GM10847 (cell line): ENCODE measurements around the gene RHOV.

Experiments
- POLR2A ChIP-seq: IDR thresholded peaks from 2 replicates; pipeline ENCODE4 v1.6.1; 2011; ENCODE audit not compliant: insufficient read length; ENCODE audit errors: extremely low read depth

Gene RHOV

DNA sequence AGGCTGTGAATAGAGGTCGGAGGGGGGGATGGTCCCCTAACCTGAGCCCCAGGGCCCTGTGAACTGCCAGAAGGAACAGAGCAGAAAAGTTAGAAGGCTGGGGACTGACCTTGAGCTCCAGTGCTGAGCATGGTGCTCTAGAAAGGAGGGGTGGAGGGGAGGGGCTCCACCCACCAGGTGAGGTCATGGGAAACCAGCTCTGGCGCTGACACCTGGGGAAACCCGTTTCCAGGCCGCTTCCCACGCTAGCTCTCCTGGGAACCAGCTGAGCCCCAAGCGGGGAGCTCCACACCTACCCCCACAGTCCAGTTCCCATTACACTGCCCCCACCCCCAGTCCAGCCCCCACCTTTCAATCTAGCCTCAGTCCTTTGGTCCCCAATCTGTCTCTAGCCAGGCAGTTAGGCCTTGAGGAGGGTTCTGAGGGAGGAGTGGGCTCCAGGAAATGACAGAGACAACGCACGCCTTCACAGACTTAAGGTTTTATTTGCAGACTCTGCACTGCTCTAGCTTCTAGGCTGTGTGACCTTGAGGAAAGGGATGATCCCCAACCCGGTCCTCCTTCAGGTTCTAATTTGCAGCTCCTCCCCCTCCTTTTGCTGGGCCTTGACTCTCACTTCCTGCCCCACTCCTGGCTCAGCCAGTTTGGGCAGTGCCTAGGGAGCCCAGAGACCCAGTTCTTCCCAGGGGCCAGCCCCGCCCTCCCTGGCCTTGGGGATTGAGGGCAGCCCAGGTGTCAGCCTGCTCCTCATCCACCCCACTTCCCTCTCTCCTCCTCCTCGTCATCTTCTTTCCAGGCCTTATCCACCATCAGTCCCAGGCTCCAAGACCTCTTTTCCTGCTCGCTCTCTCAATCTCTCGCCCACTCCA, 2.1 kb downstream of the RHOV start:
- TF ChIP-seq POLR2A = no peak

DNA sequence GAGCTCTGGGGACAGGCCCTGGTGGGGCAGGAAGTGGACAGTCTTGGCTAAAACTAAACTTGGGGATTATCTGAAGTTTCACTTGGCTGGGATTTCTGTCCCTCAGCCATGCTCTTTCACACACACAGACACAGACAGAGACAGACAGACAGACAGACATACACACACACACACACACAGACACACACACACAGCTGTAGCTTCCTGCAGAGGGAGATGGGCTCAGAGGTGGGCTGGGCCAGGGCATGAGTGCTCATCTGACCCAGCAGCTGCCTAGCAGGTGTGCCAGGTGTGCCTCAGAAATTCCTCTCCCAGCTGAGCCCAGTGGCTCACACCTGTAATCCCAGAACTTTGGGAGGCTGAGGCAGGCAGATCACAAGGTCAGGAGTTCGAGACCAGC, 3.3 kb downstream of the RHOV start:
- TF ChIP-seq POLR2A = no peak

DNA sequence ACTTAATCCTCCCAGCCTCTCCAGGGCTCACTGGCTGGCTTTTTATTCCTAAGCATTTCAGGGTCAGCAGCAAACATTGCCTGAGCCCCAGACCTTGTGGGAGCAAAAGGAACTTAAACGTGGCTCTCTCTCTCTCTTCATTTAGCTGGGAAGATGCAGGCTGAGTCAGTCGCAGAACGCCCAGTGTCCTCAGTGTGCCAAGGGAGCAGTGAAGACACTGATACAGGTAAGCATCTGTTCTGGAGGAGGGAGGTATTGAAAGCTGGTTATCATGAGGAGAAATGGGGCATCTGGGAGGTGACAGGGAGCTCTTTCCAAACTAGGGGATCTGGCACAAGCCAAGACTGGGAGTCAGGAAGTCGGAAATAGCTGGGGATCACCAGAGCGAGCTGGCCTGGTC, 4.3 kb downstream of the RHOV start:
- TF ChIP-seq POLR2A = no peak

DNA sequence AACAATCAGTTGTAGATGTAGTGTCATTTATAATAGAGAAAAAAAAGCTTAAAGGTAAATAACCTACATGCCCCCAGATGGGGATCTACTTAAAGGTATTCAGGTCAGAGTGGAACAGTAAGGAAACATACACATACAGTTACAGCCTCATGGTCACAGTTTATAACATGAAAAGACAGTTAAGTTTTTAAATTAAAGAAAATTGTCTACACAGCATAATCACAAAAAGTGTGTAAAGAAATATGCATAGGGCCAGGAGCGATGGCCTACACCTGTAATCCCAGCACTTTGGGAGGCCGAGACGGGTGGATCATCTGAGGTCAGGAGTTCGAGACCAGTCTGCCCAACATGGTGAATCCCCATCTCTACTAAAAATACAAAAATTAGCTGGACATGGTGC, 6.8 kb downstream of the RHOV start:
- no peak for TF ChIP-seq POLR2A

DNA sequence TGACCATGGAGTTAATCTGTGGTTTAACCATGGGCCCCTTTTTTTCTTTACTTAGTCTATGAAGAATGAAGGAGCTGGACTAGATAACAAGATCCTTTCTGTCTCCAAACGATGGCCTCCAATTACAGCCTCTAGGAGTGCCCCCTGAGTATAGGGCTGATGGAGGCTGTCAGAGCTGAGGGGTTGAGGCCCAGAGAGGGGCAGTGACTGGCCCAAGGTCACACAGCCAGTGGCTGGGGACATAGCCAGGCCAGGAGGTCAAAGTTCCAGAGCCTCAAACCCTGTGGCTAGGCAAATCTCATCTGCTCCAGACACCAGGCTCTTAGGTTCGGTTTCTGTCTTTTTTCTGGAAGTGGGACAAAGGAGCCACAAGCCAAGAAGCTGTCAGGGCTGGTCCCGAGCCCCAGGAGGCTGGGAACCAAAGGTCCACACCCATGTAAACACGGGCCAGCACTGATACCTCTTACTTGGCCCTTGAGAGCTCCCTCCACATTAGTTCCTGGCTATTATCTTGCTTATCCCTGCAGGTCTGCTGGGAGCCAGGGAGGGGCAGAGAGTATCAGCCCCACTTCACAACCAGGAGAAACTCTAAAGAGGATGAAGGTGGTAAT, 10.3 kb downstream of the RHOV start:
- no peak for TF ChIP-seq POLR2A

DNA sequence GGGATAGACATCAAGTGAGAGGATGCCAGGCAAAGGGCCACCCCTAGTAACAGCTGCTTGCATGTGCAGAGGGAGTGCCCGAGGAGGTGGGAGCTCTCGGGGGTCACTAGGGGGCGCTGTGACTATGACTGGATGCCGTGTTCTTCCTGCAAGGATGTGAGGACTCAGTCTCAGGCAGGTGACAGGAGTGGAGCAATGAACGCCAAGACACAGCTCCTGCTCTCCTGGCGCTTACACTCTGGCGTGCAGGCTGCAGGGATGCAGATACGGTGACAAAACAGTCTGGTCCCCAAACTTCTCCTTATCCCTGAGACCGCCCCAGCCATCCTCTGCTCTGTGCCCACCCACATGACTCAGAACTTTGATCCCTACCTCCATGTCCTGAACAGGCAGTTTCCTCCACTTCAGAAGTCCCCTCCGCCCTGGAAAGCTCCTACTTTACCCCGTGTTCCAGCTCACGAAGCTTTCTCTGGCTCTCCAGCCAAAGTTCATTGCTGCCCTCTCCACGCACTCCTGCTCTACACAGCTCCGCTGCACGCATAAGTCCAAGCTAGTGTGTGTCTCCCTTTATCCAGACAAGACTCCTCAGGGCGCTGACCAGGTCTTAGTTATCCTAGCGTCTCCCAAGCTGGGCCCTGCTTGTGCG, 14.7 kb downstream of the RHOV start:
- TF ChIP-seq POLR2A = no peak

DNA sequence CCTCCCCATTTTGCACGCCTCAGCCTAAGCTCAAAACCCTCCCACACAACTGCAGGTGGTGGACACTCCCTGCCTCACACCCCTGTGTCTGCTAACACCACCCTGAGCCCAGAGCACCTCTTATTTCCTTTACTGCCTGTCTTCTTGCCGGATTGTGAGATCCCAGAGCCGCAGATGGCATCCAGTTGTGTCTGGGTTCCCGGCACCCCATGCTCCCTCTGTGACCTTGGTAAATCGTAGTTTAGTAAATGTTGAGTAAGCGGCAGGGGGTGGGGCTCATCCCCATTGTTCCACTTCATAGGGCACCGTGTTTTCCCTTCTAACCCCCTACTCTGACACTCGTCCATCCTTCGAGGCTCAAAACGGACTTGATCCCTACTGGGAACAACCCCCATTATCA, 15.3 kb downstream of the RHOV start:
- TF ChIP-seq POLR2A = no peak

DNA sequence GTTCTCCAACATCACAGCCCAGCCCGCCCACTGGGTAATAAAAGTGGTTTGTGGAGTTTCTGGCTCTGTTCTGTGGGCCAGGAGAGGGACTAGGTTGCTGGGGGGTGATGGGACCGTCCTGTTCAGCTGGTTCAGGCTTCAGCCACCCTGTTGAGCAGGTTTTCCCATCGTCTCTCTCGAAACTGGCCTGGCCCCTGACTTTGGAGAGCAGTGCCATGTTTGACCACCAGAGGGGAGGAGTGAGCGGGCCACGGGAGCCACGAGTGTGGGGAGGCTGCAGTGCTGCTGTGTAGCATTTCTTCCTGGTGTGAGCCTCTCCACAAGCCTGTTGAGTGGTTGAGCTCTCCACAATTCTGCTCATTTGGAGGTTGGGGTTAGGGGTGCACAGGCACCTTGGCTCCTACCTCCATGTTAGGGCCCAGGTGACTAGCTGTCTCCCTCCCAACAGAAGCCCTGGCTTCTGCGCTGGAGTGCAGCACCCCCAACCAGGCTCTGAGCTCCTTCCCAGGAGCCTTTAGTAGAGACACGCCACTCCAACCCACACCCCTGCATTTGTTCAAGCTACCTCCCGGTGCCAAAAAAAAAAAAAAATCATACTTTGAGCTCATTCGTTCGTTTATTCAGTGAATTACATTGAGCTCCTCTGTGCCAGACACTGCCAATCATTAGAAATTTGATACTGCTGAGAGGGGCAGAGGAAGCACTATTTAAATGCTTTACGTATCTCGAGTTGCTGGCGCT, 16.3 kb downstream of the RHOV start:
- TF ChIP-seq POLR2A = no peak

DNA sequence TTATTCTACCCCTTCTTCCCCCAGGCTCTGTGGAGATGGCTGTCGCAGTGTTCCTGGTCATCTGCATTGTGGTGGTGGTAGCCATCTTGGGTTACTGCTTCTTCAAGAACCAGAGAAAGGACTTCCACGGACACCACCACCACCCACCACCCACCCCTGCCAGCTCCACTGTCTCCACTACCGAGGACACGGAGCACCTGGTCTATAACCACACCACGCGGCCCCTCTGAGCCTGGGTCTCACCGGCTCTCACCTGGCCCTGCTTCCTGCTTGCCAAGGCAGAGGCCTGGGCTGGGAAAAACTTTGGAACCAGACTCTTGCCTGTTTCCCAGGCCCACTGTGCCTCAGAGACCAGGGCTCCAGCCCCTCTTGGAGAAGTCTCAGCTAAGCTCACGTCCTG, 17.3 kb downstream of the RHOV start:
- TF ChIP-seq POLR2A = no peak

DNA sequence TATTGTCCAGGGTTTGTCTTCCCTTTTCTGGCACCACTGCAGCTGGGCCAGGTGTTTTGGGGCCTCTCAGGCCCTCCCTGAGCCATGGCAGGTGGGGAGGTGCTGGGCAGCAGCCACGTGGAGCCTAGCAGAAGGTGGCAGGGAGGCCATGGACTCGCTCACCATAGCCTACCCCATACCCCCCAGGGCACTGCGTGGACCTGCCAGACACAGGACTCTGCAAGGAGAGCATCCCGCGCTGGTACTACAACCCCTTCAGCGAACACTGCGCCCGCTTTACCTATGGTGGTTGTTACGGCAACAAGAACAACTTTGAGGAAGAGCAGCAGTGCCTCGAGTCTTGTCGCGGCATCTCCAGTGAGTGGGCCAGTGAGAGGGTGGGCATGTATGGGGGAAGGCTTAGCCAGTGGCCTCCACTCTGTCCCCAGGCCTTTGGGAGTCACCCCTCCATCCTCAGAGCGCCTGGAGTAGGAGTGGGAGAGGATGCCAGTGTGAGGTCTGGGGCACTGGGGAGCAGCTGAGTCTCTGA, 18.3 kb downstream of the RHOV start:
- no peak for TF ChIP-seq POLR2A

DNA sequence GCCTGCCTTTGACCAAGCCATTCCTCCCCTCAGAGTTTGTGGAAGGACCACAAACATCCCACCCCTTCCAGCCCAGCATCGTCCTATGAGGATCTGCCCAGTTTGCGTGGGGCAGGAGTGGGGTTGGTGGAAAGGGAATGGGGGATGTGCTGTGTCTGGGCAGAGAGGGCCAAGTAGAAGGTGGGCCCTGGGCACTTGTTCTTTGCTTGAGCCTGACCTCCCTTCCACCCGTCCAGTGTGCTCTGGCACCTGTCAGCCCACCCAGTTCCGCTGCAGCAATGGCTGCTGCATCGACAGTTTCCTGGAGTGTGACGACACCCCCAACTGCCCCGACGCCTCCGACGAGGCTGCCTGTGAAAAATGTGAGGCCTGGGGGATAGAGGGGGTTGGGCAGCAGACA, 19.9 kb downstream of the RHOV start:
- TF ChIP-seq POLR2A = no peak

DNA sequence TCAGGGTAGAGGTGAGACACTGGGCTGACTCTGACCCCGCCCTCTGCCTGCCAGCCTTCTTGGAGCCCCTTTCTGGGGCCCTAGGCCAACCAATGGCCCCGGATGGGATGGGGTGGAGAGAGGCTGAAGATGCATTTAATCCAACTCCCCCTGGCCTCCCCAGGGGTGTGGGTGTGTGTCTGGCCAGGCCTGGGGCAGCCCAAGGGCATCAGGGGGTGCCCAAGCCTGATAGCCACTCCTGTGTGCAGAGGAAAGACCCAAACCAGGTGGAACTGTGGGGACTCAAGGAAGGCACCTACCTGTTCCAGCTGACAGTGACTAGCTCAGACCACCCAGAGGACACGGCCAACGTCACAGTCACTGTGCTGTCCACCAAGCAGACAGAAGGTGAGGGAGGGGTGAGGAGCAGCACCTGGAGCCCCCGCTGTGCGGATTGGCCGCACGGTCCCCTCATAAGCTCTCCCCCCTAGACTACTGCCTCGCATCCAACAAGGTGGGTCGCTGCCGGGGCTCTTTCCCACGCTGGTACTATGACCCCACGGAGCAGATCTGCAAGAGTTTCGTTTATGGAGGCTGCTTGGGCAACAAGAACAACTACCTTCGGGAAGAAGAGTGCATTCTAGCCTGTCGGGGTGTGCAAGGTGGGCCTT, 20.7 kb downstream of the RHOV start:
- no peak for TF ChIP-seq POLR2A

DNA sequence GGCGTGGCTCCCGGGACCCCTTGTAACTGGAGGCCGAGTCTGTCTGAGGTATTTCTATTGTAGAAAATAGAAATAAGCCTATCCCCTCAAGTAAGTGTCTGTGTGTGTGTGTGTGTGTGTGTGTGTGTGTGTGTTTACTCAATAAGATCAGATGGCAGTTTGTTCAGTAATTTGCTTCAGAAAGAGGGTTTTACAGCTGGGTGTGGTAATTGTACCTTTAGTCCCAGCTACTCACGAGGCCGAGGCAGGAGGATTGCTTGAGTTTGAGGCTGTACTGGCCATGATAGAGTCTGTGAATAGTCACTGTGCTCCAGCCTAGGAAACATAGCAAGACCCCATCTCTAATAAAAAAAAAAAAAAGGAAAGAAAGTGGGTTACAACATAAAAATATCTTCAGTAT, 21.5 kb downstream of the RHOV start:
- no peak for TF ChIP-seq POLR2A

DNA sequence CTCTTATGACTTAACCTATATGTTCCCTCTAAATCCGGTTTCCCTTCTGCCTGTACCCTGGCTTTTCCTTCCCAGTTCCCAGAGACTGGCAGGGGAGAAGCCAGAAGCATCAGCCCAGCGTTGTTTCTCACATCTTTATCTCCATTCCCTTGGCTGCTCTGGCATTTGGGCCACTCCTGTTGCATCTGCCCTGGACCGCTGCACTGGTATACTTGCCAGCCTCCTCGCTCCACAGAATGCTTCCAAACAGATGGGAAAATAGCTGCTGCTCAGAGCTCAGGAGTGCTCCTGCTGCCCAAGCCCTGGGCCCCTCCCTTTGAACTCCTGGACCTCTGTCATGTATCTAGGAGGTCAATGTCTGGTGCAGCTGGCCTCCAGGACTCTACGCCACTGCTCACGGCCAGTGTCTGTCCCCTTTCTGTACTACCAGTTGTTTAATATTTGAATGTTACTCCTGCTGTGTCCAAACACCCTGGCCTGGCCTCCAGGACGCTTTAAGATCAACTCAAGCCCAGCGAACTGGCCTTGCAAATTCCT, 23.4 kb downstream of the RHOV start:
- no peak for TF ChIP-seq POLR2A
